Fibroblast of lung (primary cell): Measurements from ENCODE around the gene IZUMO1. TPM values are rescaled to one million over a fixed set of nuclear protein-coding genes. Genes with fewer than 3 reads are reported as not detected.

Source experiments
- DNase-seq, 2 donors: peaks; one replicate each; pipeline versions ENCODE4 v3.0.0 to v3.0.0-alpha.2; 2010; ENCODE audit warnings: low read depth in 2 of 2
- H2AFZ ChIP-seq: 2 replicates; pipeline ENCODE4 v1.5.1; 2012; ENCODE audit warnings: low read length, control low read depth, inconsistent platforms
- H3K27ac ChIP-seq: 2 replicates; pipeline ENCODE4 v1.5.1; 2011; ENCODE audit warnings: low read length, control low read depth; ENCODE audit not compliant: insufficient read depth
- H3K27me3 ChIP-seq: 2 replicates; pipeline ENCODE4 v1.5.1; 2011; ENCODE audit warnings: mild to moderate bottlenecking, low read length; ENCODE audit not compliant: control insufficient read depth, insufficient read depth
- H3K36me3 ChIP-seq: 2 replicates; pipeline ENCODE4 v1.5.1; 2011; ENCODE audit warnings: low read length; ENCODE audit not compliant: control insufficient read depth, insufficient read depth
- H3K4me1 ChIP-seq: 2 replicates; pipeline ENCODE4 v1.5.1; 2011; ENCODE audit warnings: low read length; ENCODE audit not compliant: control insufficient read depth, insufficient read depth; ENCODE audit errors: extremely low read depth
- H3K4me2 ChIP-seq: 2 replicates; pipeline ENCODE4 v1.5.1; 2011; ENCODE audit warnings: low read length, control low read depth; ENCODE audit not compliant: insufficient read depth; ENCODE audit errors: extremely low read depth
- H3K4me3 ChIP-seq, 4 experiments: fragments of 200-600 bp in 1 of 4; sonication (generic) in 1 of 4; replicated peaks in 1 of 4; 2 replicates each; pipeline ENCODE4 v1.5.1; 2011 to 2016; ENCODE audit warnings: low read length in 4 of 4, low read depth in 3 of 4, mild to moderate bottlenecking in 3 of 4, control low read depth in 2 of 4, inconsistent platforms in 1 of 4, mixed read lengths in 1 of 4; ENCODE audit not compliant: insufficient read depth in 1 of 4; ENCODE audit errors: control extremely low read depth in 1 of 4
- H3K79me2 ChIP-seq: 2 replicates; pipeline ENCODE4 v1.5.1; 2012; ENCODE audit warnings: mild to moderate bottlenecking, low read length, inconsistent platforms; ENCODE audit not compliant: control insufficient read depth, insufficient read depth
- H3K9ac ChIP-seq: 2 replicates; pipeline ENCODE4 v1.5.1; 2011; ENCODE audit warnings: mild to moderate bottlenecking, low read length, control low read depth; ENCODE audit not compliant: insufficient read depth
- H3K9me3 ChIP-seq: 2 replicates; pipeline ENCODE4 v1.5.1; 2012; ENCODE audit warnings: low read depth, low read length; ENCODE audit not compliant: control insufficient read depth, insufficient read depth
- H4K20me1 ChIP-seq: 2 replicates; pipeline ENCODE4 v1.5.1; 2011; ENCODE audit warnings: low read length; ENCODE audit not compliant: control insufficient read depth, insufficient read depth; ENCODE audit errors: extremely low read depth
- EZH2 ChIP-seq: IDR thresholded peaks from 2 replicates; pipeline ENCODE4 v1.5.1; 2012; ENCODE audit warnings: low read length, control low read depth, mild to moderate bottlenecking; ENCODE audit errors: missing control alignments
- polyA plus RNA-seq, 2 donors: library from polyadenylated mRNA; depleted of rRNA in 1 of 2; stranded (reverse) in 1 of 2; unstranded in 1 of 2; fragments of >200 nt; gene quantifications; 2 replicates each; pipeline ENCODE4 v1.2.1, GENCODE V29; 2011 to 2012; ENCODE audit warnings: missing spikeins in 1 of 2
- total RNA-seq: library from RNA; depleted of rRNA; stranded (reverse); fragments of >200 nt; gene quantifications from 2 replicates; pipeline ENCODE4 v1.2.1, GENCODE V29; 2014
- TF ChIP-seq, protein P1 (sequence below), 2 donors: IDR thresholded peaks in 1 of 2; conservative IDR thresholded peaks in 1 of 2; 1 replicate in 1 of 2; 2 replicates in 1 of 2; pipeline ENCODE4 v1.5.1; 2011 to 2012; ENCODE audit warnings: low read length in 2 of 2, control low read depth in 1 of 2, inconsistent platforms in 1 of 2, low read depth in 1 of 2, mild to moderate bottlenecking in 1 of 2

Gene IZUMO1
- total and polyA plus RNA-seq, 2 donors (not counting 1 experiment from before 2014, with no cell fraction given) = not detected

- Histone ChIP-seq H3K9me3 (no peaks in the 10 kb centered on the region), H3K36me3 (no peaks in the 10 kb centered on the region), H3K79me2 (no peaks in the 10 kb centered on the region), H4K20me1 (no peaks in the 10 kb centered on the region), H3K4me2 (no peak overlapping the region), H3K27me3 (no peaks in the 10 kb centered on the region), H3K4me1 (peaks cover 7% of the 10 kb centered on the region), H3K4me3 (no peak overlapping the region), H3K9ac (no peak overlapping the region), H2AFZ (no peak overlapping the region), H3K27ac (no peak overlapping the region)
- no peak for DNase-seq
- TF ChIP-seq EZH2 = no peak
- TF ChIP-seq, protein P1, sequence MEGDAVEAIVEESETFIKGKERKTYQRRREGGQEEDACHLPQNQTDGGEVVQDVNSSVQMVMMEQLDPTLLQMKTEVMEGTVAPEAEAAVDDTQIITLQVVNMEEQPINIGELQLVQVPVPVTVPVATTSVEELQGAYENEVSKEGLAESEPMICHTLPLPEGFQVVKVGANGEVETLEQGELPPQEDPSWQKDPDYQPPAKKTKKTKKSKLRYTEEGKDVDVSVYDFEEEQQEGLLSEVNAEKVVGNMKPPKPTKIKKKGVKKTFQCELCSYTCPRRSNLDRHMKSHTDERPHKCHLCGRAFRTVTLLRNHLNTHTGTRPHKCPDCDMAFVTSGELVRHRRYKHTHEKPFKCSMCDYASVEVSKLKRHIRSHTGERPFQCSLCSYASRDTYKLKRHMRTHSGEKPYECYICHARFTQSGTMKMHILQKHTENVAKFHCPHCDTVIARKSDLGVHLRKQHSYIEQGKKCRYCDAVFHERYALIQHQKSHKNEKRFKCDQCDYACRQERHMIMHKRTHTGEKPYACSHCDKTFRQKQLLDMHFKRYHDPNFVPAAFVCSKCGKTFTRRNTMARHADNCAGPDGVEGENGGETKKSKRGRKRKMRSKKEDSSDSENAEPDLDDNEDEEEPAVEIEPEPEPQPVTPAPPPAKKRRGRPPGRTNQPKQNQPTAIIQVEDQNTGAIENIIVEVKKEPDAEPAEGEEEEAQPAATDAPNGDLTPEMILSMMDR (conservative IDR thresholded peaks at IDR 0.05 in 1 of 2, IDR thresholded peaks at IDR 0.05 in 1 of 2; ENCODE audit: low read depth in 1 of 2, low read length in 2 of 2) = no peak
These were observed 31.0 kb upstream of the IZUMO1 start for GRCh38 chr19:48777720-48778119.

DNA sequence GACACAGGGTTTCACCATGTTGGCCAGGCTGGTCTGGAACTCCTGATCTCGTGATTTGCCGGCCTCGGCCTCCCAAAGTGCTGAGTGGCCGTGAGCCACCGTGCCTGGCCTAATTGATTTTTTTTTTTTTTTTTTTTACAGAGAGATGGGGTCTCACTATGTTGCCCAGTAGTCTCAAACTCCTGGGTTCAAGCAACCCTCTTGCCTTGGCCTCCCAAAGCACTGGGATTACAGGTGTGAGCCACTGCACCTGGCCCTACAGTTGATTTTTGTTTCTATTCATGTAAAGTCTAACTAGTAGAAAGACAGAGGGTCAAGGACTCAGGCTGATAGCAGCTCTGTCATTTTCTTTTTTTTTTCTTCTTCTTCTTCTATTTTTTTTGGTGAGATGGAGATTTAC lies 30.4 kb upstream of the IZUMO1 start:
- no peak for DNase-seq
- Histone ChIP-seq H3K4me1 (peaks cover 7% of the 10 kb centered on the region), H3K9me3 (no peaks in the 10 kb centered on the region), H3K4me3 (no peak overlapping the region), H4K20me1 (no peaks in the 10 kb centered on the region), H3K9ac (no peak overlapping the region), H3K27me3 (no peaks in the 10 kb centered on the region), H3K79me2 (no peaks in the 10 kb centered on the region), H2AFZ (no peak overlapping the region), H3K4me2 (no peak overlapping the region), H3K36me3 (no peaks in the 10 kb centered on the region), H3K27ac (no peak overlapping the region)
- TF ChIP-seq, protein P1 (conservative IDR thresholded peaks at IDR 0.05 in 1 of 2, IDR thresholded peaks at IDR 0.05 in 1 of 2; ENCODE audit: low read depth in 1 of 2, low read length in 2 of 2) = no peak
- TF ChIP-seq EZH2 = no peak

GRCh38 chr19:48772503-48772953 lies 25.8 kb upstream of the IZUMO1 start:
- H3K36me3 ChIP-seq = no peaks in the 10 kb centered on the region
- no peaks in the 10 kb centered on the region for H3K9me3 ChIP-seq
- TF ChIP-seq EZH2 = no peak
- TF ChIP-seq, protein P1 (conservative IDR thresholded peaks at IDR 0.05 in 1 of 2, IDR thresholded peaks at IDR 0.05 in 1 of 2; ENCODE audit: low read depth in 1 of 2, low read length in 2 of 2) = no peak
- no peak overlapping the region for H3K9ac ChIP-seq
- H3K27ac ChIP-seq = no peak overlapping the region
- no peaks in the 10 kb centered on the region for H3K4me1 ChIP-seq
- no peak overlapping the region for H3K4me2 ChIP-seq
- no peaks in the 10 kb centered on the region for H3K79me2 ChIP-seq
- peaks cover 2% of the 10 kb centered on the region for H3K27me3 ChIP-seq
- no peak overlapping the region for H3K4me3 ChIP-seq
- H2AFZ ChIP-seq = no peak overlapping the region
- DNase-seq = no peak
- H4K20me1 ChIP-seq = no peaks in the 10 kb centered on the region
